HepG2 (cell line): ENCODE data around the gene GLG1. TPM values are rescaled to one million over a fixed set of nuclear protein-coding genes. Genes with fewer than 3 reads are reported as not detected.
A peak's percentile ranks its signal among the peaks of the same experiment; 100 is the strongest.

Experiments used
- FOXA1 ChIP-seq, 2 experiments: fragments of 450-650 bp in 1 of 2; sonication (generic) in 1 of 2; formaldehyde crosslinking in 1 of 2; IDR thresholded peaks; 2 replicates each; pipeline versions ENCODE4 v1.4.0 to v1.6.1; 2016 to 2020; ENCODE audit warnings: missing genetic modification reagents in 1 of 2
- FOXA3 ChIP-seq: IDR thresholded peaks from 2 replicates; pipeline ENCODE4 v1.6.1; 2016; ENCODE audit warnings: missing genetic modification reagents, missing compliant biosample characterization
- GATAD2A ChIP-seq: IDR thresholded peaks from 2 replicates; pipeline ENCODE4 v1.6.1; 2016
- MAFG ChIP-seq: sonication (generic); formaldehyde crosslinking; IDR thresholded peaks from 2 replicates; pipeline ENCODE4 v1.5.1; 2020; ENCODE audit warnings: mild to moderate bottlenecking, missing genetic modification reagents
- SAP130 ChIP-seq: IDR thresholded peaks from 2 replicates; pipeline ENCODE4 v1.6.1; 2016; ENCODE audit warnings: low read depth
- SOX13 ChIP-seq, 3 experiments: fragments of 450-650 bp in 1 of 3; sonication (generic) in 1 of 3; formaldehyde crosslinking in 1 of 3; IDR thresholded peaks in 2 of 3; conservative IDR thresholded peaks in 1 of 3; 2 replicates each; pipeline versions ENCODE4 v1.5.0 to v1.6.1; 2016 to 2020; ENCODE audit warnings: antibody characterized with exemption in 1 of 3, mild to moderate bottlenecking in 1 of 3, missing compliant biosample characterization in 1 of 3, missing genetic modification reagents in 1 of 3, moderate library complexity in 1 of 3
- ZNF12 ChIP-seq: sonication (generic); formaldehyde crosslinking; IDR thresholded peaks from 2 replicates; pipeline ENCODE4 v1.5.0; 2020; ENCODE audit warnings: missing genetic modification reagents
- ZNF207 ChIP-seq: fragments of 450-650 bp; IDR thresholded peaks from 2 replicates; pipeline ENCODE4 v1.6.1; 2016; ENCODE audit warnings: antibody characterized with exemption, borderline replicate concordance
- ZNF7 ChIP-seq: IDR thresholded peaks from 2 replicates; pipeline ENCODE4 v1.6.1; 2016; ENCODE audit warnings: missing biosample characterization, missing genetic modification reagents
- ZNF792 ChIP-seq: IDR thresholded peaks from 2 replicates; pipeline ENCODE4 v1.6.1; 2016
- ZNF816 ChIP-seq: sonication (generic); formaldehyde crosslinking; IDR thresholded peaks from 2 replicates; pipeline ENCODE4 v1.8.0; 2022; ENCODE audit warnings: missing genetic modification reagents, mild to moderate bottlenecking, borderline replicate concordance
- polyA plus RNA-seq, 8 experiments: library from polyadenylated mRNA; depleted of rRNA in 3 of 8; stranded (reverse) in 7 of 8; unstranded in 1 of 8; fragments of >200 nt; fragmentation: Illumina TruSeq in 4 of 8; extraction: Trizol in 4 of 8; gene quantifications; 2 replicates each; pipeline versions ENCODE4 v1.2.1 to v1.2.3, GENCODE V29; 2011 to 2016; ENCODE audit warnings: low read depth in 4 of 8, missing spikeins in 1 of 8, mixed read lengths in 1 of 8; ENCODE audit not compliant: insufficient read depth in 1 of 8
- total RNA-seq, 5 experiments: library from RNA; depleted of rRNA; stranded (reverse); fragments of >200 nt; fragmentation: Illumina TruSeq; extraction: Trizol; gene quantifications; 2 replicates each; pipeline ENCODE4 v1.2.3, GENCODE V29; 2016; ENCODE audit warnings: low read depth in 1 of 5
- TF ChIP-seq, protein P1 (sequence below): sonication (generic); formaldehyde crosslinking; IDR thresholded peaks from 2 replicates; pipeline ENCODE4 v1.8.1; 2023; ENCODE audit warnings: mild to moderate bottlenecking, missing genetic modification reagents
- TF ChIP-seq, protein P2 (sequence below): sonication (generic); formaldehyde crosslinking; IDR thresholded peaks from 2 replicates; pipeline ENCODE4 v1.4.0; 2020; ENCODE audit warnings: missing genetic modification reagents, mild to moderate bottlenecking, borderline replicate concordance
- TF ChIP-seq, protein P3 (sequence below): IDR thresholded peaks from 2 replicates; pipeline ENCODE4 v1.6.1; 2012; ENCODE audit warnings: low read depth, low read length, improper control_type of control experiment
- TF ChIP-seq, protein P4 (sequence below), 2 experiments: sonication (generic) in 1 of 2; formaldehyde crosslinking in 1 of 2; IDR thresholded peaks; 2 replicates each; pipeline versions ENCODE4 v1.6.1 to v1.9.0; 2014 to 2022; ENCODE audit warnings: antibody characterized with exemption in 1 of 2, borderline replicate concordance in 1 of 2, inconsistent platforms in 1 of 2, low read depth in 1 of 2, missing genetic modification reagents in 1 of 2
- TF ChIP-seq, protein P5 (sequence below): sonication (generic); formaldehyde crosslinking; IDR thresholded peaks from 2 replicates; pipeline ENCODE4 v1.5.0; 2020; ENCODE audit warnings: mild to moderate bottlenecking, missing genetic modification reagents

The GLG1 gene
- total and polyA plus RNA-seq, 2 of the 13 experiments (the other 11 are each of a cell fraction or from before 2014, with no cell fraction given): 87.7 to 141 TPM

DNA sequence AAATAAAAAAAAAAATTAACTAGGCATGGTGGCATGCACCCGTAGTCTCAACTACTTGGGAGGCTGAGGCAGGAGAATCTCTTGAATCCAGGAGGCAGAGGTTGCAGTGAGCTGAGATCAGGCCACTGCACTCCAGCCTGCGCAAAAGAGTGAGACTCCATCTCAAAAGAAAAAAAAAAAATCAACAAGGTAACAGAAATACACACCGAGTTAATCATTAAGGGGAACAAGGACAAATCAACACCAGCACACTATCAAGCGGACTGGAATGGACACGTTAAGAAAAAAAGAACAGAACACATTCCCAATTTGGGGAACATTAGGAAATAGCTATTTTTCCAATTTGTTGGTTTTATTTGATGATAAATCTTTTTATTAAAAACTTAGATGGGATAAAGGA is 28.4 kb upstream of the GLG1 start (continued):
- TF ChIP-seq FOXA1 (IDR thresholded peaks at IDR 0.05) (no peak; the same call in 1 of the 2 replicates), FOXA1 (CRISPR knock-in tag; IDR thresholded peaks at IDR 0.05) (peak; percentile 79), SOX13 (IDR thresholded peaks at IDR 0.05) (no peak), SOX13 (CRISPR knock-in tag; conservative IDR thresholded peaks at IDR 0.05 in 1 of 2, IDR thresholded peaks at IDR 0.05 in 1 of 2) (peak in 1 of 2 experiments; percentile 52; a peak in 1 of 4 replicates), FOXA3 (CRISPR knock-in tag) (peak; percentile 92), ZNF207 (no peak), ZNF816 (CRISPR knock-in tag) (0 out of 2 replicates have a peak, but pooled peaks have one; percentile 57), MAFG (CRISPR knock-in tag) (no peak), SAP130 (CRISPR knock-in tag) (peak; percentile 49), ZNF792 (CRISPR knock-in tag) (peak; percentile 19; the same call in 1 of the 2 replicates), ZNF12 (CRISPR knock-in tag) (0 out of 2 replicates have a peak, but pooled peaks have one; percentile 29), GATAD2A (CRISPR knock-in tag) (peak; percentile 72), ZNF7 (CRISPR knock-in tag) (peak; percentile 40; the same call in 1 of the 2 replicates)
- TF ChIP-seq, protein P1, sequence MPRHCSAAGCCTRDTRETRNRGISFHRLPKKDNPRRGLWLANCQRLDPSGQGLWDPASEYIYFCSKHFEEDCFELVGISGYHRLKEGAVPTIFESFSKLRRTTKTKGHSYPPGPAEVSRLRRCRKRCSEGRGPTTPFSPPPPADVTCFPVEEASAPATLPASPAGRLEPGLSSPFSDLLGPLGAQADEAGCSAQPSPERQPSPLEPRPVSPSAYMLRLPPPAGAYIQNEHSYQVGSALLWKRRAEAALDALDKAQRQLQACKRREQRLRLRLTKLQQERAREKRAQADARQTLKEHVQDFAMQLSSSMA (CRISPR knock-in tag): no peak
- TF ChIP-seq, protein P2, sequence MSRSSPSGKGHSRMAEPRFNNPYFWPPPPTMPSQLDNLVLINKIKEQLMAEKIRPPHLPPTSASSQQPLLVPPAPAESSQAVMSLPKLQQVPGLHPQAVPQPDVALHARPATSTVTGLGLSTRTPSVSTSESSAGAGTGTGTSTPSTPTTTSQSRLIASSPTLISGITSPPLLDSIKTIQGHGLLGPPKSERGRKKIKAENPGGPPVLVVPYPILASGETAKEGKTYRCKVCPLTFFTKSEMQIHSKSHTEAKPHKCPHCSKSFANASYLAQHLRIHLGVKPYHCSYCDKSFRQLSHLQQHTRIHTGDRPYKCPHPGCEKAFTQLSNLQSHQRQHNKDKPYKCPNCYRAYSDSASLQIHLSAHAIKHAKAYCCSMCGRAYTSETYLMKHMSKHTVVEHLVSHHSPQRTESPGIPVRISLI (CRISPR knock-in tag): peak; percentile 99
- TF ChIP-seq, protein P3, sequence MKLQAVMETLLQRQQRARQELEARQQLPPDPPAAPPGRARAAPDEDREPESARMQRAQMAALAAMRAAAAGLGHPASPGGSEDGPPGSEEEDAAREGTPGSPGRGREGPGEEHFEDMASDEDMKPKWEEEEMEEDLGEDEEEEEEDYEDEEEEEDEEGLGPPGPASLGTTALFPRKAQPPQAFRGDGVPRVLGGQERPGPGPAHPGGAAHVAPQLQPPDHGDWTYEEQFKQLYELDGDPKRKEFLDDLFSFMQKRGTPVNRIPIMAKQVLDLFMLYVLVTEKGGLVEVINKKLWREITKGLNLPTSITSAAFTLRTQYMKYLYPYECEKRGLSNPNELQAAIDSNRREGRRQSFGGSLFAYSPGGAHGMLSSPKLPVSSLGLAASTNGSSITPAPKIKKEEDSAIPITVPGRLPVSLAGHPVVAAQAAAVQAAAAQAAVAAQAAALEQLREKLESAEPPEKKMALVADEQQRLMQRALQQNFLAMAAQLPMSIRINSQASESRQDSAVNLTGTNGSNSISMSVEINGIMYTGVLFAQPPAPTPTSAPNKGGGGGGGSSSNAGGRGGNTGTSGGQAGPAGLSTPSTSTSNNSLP: peak; percentile 75; the same call in 1 of the 2 replicates
- TF ChIP-seq, protein P4, sequence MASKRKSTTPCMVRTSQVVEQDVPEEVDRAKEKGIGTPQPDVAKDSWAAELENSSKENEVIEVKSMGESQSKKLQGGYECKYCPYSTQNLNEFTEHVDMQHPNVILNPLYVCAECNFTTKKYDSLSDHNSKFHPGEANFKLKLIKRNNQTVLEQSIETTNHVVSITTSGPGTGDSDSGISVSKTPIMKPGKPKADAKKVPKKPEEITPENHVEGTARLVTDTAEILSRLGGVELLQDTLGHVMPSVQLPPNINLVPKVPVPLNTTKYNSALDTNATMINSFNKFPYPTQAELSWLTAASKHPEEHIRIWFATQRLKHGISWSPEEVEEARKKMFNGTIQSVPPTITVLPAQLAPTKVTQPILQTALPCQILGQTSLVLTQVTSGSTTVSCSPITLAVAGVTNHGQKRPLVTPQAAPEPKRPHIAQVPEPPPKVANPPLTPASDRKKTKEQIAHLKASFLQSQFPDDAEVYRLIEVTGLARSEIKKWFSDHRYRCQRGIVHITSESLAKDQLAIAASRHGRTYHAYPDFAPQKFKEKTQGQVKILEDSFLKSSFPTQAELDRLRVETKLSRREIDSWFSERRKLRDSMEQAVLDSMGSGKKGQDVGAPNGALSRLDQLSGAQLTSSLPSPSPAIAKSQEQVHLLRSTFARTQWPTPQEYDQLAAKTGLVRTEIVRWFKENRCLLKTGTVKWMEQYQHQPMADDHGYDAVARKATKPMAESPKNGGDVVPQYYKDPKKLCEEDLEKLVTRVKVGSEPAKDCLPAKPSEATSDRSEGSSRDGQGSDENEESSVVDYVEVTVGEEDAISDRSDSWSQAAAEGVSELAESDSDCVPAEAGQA (IDR thresholded peaks at IDR 0.05; ENCODE audit: low read depth): peak; percentile 52; the same call in 1 of the 2 replicates
- TF ChIP-seq, protein P4 (CRISPR knock-in tag; IDR thresholded peaks at IDR 0.05; ENCODE audit: borderline replicate concordance): no peak
- TF ChIP-seq, protein P5, sequence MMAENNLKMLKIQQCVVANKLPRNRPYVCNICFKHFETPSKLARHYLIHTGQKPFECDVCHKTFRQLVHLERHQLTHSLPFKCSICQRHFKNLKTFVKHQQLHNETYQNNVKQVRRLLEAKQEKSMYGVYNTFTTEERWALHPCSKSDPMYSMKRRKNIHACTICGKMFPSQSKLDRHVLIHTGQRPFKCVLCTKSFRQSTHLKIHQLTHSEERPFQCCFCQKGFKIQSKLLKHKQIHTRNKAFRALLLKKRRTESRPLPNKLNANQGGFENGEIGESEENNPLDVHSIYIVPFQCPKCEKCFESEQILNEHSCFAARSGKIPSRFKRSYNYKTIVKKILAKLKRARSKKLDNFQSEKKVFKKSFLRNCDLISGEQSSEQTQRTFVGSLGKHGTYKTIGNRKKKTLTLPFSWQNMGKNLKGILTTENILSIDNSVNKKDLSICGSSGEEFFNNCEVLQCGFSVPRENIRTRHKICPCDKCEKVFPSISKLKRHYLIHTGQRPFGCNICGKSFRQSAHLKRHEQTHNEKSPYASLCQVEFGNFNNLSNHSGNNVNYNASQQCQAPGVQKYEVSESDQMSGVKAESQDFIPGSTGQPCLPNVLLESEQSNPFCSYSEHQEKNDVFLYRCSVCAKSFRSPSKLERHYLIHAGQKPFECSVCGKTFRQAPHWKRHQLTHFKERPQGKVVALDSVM (CRISPR knock-in tag): peak; percentile 74
